GM21619 (cell line): ENCODE measurements around the gene CNTN6.

Experiments
- ATAC-seq: cut with Tn5 transposase; IDR thresholded peaks from one replicate; pipeline ENCODE4 v1.9.1; 2021; ENCODE audit not compliant: unreplicated experiment

The CNTN6 gene

DNA sequence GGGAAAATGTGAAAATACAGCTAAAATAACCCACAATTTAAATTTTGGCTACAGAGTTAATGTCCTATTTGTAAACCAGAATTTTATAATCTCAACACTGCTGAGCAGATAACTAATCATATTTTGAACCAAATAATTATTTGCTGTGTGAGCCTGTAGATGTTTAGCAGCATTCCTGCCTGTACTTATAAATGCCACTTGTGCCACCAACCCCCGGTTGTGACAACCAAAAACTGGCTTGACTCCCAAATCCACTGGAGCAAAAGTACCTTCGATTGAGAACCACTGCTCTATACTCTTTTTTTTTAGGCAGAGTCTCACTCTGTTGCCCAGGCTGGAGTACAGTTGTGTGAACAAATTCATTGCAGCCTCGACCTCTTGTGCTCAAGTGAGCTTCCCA, 78.5 kb downstream of the CNTN6 start:
- ATAC-seq, result no peak

DNA sequence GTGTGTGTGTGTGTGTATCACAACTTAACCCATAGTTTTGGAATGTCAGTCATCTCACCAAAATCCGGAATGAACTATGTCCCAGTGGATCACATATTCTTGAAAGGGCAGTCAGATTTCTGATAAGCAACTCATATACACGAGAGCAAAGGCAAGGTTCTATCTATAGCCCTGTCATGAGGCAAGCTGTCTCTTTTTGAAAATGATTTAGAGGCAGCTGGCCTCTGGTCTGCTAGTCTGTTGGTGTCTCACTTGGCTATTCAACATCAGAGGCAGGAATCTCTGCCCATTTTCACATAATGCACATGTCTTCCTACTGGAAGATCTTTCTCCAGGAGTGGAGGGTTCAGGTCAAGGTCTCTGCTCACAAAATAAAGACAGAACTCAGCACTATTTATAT, 79.8 kb downstream of the CNTN6 start:
- no peak for ATAC-seq

DNA sequence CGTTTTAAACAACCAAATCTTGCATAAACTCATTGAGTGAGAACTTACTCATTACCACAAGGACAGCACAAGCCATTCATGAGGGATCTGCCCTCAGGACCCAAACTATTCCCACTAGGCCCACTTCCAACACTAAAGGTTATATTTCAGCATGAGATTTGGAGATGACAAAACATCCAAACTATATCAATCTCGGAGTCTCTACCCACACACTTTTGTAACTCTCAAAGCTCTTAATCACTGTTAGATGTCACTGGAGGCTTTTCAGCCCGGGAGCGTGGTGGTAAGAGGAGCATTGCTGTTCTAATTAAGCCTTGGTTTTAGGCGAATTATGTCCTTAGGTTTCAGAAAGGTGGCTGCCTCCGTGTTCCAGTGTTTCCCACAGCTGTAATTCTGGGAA, 86.3 kb downstream of the CNTN6 start:
- ATAC-seq, result no peak

DNA sequence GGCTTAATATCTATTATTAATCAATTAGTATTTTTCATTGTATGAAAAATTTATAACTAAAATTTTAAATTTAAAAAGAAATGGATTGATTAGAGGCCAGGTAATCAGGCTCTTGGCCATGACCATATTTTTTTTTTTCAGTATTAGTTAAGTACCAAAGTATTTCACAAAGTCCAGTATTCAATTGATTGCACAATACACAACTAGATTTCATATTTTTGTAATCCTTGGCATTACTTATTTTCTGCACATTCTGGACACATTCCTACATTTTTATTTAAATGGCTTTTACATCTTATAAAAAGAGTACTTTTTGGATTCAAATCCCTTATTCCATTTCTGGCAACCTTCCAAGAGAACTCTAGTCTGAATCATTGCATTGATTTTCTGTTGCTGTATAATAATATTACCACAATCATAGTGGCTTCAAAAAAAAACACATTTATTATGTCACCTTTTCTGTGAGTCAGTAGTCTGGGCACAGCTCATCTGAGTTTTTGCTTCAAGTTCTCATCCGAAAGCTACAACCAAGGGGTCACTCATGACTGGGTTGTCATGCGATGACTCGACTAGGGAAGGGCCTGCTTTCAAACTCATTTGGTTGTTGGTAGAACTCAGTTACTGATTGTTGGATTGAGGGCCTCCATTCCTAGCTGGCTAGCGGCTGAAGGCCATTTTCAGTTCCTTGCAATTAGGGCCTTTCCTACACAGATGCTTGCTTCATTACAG, 90.7 kb downstream of the CNTN6 start:
- ATAC-seq, result no peak

DNA sequence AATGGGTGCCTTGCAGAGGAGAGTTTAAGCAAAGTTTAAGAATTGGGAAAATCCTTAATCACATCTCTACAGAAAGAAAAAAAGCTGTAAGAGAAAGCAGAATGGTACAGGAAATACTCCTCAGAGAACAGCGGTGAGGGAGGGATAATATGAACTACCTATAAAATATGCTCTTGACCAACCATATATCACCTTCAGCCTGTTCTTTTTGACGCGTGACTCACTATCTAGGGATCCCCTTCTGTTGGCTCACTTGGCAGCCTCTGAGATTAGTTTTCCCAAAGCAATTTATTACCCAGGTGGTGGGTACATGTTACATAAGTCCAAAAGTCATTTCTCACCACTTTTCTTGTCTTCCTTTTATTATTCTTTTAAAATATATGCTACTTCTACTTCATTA, 97.7 kb downstream of the CNTN6 start:
- ATAC-seq, result no peak

DNA sequence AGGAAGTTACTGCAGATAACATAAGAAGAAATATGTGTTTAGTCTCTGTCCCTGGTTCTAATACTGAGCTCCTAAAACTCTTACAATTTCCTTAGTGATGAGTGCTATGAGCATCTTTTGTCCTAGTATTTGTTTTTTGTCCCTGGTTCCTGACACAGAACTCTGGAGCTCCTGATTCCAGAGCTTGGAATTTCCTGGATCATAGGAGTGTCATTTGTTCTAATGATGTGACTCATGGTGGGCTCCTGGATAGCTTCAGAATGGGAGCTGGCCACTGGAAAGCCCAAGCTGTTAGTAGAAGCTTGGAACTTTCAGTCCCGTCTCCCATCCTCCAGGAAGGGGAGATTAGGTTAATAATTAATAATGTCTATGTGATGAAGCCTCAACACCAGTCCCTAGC, 98.2 kb downstream of the CNTN6 start:
- ATAC-seq, result no peak

DNA sequence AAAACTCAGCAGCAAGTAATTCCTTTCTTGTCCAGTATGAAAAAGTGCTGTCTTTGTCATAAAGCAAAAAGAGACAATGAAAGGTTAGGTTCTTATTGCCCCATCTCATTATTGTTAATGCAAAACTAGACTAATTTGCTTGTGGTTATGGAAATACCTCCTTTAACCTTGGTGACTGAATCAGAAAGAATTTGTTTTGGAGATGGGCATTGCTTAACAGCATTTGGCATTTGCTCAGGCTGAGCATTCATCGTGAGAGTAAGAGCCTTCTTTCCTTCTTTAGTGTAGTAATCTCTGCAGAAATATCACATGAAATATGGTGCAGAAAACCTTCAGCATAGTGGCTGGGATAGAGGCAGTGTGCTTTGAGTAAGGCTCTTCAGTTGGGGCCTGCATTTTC, 103.1 kb downstream of the CNTN6 start:
- ATAC-seq, result no peak

DNA sequence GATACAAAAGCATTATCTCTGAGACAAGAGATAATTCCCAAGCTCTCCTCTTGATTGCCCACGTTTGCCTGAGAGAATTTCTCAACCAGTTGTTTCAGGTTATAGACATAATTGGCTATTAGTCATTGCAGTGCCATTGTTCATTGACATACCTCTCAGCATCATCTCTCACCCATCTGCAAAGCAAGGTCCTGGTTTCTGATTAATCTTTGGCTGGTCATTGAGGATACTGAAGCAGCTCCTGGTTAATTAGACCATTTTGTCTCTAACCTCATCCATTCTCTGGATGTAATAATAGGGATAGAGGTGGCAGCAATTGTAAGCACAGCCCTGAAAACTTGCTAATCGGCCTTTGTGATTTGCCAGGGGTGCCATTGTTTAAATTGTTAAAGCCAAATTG, 104.2 kb downstream of the CNTN6 start:
- no peak for ATAC-seq

DNA sequence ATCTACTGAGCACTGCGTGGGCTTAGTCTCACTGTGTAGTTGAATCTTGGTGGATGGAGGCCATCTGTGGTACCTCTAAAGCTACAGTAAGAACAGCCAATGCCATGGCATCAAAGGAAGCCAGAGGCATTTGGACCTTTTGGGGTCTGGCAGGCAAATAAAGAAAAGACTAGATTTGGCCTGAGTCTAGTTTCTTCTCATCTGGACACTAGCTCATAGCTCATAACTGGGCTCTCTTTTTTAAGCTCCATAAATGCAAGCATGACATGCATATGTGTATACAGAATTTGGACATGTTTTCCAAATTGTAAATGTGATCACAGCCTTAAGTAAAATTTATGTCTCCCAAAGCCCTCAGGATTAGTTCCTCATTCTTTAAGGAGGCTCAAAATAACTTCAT, 107.5 kb downstream of the CNTN6 start:
- ATAC-seq, result no peak

DNA sequence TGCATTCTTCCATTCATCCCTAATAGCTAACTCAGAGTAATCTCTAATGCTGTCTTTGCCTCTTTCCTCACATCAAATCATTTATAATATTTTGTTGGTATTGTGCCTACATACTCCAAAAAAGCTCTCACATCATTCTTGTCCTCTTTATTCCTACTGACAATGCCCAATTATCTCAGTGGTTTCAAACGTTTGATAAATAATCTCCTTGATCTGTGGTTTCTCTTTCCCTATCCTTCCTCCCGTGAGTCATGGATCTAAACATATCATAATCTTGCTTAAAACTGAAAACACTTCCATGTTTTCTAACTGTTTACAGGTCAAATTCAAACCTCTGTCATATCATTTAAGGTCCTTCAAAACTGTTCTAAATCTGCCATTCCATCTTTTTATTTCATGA, 115.1 kb downstream of the CNTN6 start:
- ATAC-seq, result no peak

DNA sequence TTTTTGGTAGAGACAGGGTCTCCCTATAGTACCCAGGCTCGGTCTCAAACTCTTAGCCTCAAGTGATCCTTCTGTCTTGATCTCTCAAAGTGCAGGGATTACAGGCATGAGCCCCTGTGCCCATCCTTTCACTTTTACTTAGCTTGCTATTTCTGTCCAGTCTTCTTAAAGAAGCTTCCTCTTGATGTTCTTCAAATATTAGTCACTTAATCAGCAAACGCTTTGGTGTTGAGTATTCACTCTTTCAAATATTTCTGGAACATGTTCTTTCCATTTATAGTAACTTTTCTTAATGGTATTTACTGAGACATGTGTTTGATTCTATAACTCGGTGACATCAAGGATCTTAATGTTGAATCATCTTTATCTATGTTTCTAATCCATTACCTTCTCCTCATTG, 122.1 kb downstream of the CNTN6 start:
- no peak for ATAC-seq

DNA sequence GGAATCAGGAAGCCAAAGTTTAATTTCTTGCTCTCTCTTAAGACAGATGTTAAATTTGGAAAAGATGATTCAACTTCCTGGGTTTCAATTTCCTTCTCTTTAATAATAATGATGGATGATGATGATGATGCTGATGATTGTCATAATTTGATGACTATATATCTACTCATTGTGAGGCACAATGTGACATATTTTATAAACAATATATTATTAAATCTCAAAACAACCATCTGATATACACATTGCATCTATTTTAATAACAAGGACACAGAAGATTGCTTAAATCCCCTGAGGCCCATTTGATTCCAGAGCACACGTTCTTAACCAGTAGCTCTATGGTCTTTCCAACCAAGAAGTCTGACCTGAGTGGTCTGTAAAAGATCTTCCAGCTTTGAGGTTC, 124.0 kb downstream of the CNTN6 start:
- no peak for ATAC-seq

DNA sequence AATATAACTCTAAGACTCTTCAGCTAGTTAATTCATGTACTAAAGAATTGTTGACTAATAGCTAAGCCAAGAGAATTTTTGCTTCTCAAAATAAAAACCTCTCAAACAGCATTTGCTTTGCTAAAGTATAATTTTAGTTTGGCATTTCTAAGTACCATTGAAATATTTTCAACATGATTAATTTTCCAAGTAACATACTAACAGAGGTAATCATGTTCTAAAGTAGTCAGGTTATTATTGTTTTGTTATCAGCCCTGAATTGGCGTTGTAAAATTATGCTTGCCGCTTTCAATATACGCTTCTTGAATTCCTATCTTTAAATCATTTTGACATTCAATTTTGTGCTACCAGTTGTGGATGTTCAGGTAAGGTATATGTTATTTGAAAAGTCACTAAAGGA, 134.3 kb downstream of the CNTN6 start:
- no peak for ATAC-seq

DNA sequence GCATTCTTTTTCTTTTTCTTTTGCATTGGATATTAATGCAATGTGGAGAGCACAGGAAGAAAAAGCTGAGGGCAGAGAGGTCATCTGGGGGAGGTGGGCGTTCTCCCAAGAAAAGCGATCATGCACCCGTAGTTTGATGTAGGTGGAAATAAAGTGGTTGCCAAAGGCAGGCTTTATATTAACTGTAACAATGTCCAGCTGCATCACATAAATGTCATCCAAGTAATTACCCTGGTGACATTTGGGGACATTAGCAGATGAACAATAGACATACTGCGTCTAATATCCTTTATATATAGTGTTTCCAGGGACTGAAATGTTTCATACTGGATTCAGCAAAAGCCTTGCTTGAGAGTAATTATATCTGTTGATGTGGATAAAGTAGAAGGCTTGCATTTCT, 135.5 kb downstream of the CNTN6 start:
- no peak for ATAC-seq

DNA sequence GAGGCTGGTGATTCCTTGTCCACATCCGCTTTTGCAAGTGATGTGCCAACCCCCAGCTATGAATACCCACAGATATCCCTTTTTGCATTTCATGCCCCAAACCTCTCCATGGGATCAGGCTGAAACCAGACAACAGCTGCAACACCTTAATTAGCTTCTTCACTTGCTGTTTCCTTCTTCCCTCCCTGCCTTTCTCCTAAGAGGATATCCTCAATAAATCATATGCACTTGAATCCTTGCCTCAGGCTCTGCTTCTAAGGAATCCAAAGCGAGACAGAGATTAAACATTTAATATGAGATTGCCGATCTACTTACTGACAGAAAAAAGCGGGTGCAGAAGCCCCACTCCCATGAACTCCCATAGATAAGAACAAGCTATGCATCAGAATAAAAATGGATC, 138.1 kb downstream of the CNTN6 start:
- ATAC-seq, result no peak

DNA sequence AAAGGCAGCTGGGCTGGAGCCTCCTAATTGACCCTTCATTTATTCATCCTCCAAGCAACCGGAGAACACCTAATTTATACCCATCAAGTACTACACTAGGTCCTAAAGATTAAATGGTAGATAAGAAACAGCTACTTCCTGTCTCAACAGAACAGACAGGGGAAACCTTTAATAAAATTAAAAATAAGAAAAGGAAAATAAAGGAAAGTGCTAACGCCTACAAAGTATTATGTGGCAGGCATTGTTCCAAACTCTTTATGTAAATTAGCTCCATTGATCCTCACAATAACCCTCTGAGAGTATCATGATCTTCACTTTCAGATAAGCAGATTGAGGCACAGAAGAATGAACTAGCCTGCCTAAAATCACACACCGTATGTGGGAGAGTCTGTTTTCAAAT, 139.5 kb downstream of the CNTN6 start:
- ATAC-seq, result no peak

DNA sequence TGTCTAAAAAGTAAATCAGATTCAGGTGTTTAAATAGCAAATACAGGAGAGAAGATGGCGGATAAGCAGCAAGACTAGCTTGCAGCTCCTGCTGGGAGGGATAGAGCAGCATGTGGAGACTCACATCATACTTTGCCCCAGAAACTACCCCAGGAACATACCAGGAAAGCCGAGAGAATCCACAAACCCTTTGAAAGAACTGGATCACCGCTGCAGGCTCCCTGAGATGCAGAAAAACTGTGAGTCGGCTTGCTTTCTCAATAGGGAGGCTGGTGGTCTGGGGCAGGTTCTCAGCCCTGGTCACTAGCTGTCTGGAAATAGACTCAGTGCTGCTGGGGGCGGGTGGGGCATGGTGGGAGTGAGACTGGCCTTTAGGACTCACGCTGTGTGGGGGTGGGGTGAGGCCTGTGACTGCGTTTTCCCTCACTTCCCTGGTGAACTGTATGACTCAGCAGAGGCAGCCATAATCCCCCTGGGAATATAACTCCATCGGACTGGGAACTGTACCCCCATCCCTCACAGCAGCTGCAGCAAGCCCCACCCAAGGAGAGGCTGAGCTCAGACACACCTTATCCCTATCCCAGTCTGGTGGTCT, 142.8 kb downstream of the CNTN6 start:
- no peak for ATAC-seq

DNA sequence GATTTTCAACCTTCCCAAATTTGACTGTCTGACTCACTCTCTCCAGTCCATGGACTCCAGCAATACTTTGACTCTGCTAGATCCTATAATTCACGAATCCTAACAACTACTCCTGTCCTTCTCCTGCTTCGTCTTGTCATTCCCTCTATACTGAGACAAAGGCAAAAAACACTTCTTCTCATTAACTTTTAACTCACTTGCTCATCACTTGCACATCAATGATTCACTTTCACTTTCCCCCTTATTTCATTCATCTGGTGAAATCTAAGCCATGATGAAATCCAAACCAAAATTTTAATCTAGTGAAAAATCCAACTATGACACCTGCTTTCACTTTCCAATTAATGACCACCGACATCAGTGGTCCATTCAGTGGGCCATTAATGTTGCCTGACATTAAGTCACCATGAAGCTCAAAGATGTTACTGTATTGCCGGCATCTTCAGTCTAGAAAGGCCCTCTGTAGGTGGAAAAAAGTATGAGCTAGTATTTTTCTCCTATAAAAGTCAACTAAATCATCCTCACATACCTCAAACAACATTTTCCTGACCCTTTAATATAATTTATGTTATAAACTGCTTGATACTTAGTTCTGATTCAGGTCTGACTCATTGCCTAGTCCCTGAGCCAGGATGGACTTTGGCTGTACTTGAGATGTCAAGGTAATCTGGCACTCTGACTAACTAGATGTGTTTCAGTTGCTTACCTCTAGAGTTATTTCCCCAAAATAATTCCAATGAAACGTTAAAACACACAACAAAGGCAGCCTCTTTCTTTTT, 158.6 kb downstream of the CNTN6 start:
- no peak for ATAC-seq

DNA sequence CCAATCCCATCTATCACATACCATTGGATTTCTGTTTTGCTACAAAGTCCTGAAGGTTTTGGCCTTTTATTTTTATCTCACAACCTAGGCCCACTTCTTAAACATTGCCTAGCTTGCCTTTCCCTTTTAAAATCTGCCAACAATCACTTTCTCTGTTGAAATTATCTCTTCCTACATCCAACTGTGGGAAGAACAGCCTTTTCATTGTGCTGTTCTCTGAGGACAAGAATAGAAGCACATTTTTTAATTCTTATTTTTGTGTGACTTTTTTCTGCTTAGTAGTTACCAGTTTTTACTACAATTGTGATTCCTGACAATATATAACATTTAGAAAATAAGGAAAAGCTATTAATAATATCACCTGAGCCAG, 159.2 kb downstream of the CNTN6 start:
- ATAC-seq, result no peak

DNA sequence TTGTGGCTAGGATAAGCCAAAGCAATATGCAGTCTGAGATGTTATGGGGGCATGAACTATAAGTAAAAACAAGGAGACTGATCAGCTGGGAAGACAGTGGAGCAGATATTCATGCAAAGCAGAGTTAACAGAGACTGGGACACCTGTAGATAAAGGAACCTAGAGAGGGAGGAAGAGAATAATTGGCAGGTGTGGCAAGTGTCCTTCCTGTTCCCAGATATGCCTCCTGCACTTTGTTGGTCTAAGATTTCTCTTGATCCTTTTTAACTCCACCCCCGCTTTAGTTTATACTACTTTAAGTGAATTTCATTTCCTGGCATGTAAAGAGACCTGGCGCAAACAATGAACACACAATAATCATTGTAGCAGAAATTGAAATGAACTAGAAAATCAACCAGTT, 169.4 kb downstream of the CNTN6 start:
- ATAC-seq, result no peak

DNA sequence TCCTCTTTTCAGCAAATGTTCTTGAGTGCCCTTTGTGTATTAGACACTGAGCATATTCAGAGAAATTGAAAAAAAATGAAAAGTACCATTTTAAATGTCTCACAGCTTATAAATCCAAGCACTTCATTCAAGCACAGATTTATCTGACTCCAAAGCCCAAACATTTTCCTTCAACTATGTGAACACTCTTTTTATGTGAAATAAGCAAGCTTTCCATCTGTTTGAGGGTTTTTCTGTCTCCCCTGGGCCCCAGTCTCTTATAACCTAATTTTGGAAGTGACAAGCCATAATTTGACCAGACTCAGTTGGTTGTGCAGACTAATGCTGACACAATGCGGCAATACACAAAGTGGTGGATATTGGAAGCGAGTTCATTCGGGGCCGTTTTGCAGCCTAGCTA, 170.3 kb downstream of the CNTN6 start:
- no peak for ATAC-seq

DNA sequence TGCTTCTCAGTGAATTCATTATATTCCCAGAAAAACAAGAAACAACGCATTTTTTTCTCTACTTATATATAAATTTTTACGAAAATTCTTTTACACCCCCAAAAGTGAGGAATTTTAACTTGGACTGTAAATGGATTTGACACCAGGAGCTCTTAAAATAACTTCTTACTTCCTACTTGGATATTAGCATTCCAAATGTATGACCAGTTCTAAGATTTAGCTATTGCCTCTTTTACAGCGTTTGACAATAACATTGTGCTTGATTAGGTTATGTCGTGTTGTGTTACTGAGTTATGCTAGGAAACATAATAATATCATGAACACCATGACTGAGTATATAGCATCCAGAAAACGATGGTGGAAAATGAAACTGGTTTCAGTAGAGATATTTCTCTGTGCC, 177.0 kb downstream of the CNTN6 start:
- ATAC-seq, result no peak
